ENCODE data around the gene ACADS. TPM values are rescaled to one million over a fixed set of nuclear protein-coding genes. Genes with fewer than 3 reads are reported as not detected.

ACADS gene
- total RNA-seq, 3 donors from 2014 or later (not counting 1 experiment from before 2014, with no cell fraction given): 14.9 to 18.6 (median 15.5) TPM

DNA sequence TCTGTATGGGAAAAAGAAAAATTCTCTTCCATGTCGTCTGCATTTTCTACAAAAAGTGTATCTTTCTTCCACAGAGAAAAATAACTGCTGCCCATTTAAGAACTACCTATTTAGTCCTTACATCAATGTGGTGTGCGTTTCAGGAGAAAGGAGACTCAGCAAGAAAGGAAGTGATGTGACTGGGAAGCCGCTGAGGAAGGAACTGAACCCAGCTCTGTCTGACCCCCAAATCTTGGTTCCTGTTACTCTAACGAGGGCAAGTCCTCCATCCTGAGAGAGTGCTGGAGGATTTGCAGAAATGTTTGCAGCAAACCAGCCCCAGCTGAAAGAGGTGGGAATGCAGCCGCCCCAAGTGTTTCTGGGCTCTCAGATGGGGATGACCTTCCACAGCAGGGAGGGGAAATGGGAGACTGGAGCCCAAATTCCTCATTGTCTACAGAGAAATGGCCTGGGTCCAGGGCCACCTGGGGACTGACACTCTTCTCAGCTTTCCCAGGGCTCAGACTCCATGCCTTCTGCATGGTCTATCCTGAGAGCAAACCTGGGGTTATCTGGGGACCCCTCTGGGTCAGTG is 45.4 kb upstream of the ACADS start:
- DNase-seq (no peak), ATAC-seq (no peak)
- Mint-ChIP-seq H3K27me3 (ENCODE audit: low read depth in 2 of 2) (no peaks in the 10 kb centered on the region), H3K4me3 (no peak overlapping the region), H3K4me1 (no peaks in the 10 kb centered on the region), H3K9me3 (no peaks in the 10 kb centered on the region), H3K36me3 (no peaks in the 10 kb centered on the region), H3K27ac (no peak overlapping the region)
- Histone ChIP-seq H3K27me3 (ENCODE audit: control insufficient read depth, insufficient read depth, low read length) (no peaks in the 10 kb centered on the region), H3K36me3 (ENCODE audit: control insufficient read depth, insufficient read depth, low read length) (no peaks in the 10 kb centered on the region), H3K9me3 (ENCODE audit: control insufficient read depth, insufficient read depth, low read length) (no peaks in the 10 kb centered on the region), H3K4me1 (ENCODE audit: control insufficient read depth, insufficient read depth, low read length) (peaks cover 26% of the 10 kb centered on the region), H3K4me3 (ENCODE audit: low read length) (no peak overlapping the region), H3K27ac (ENCODE audit: low read length) (no peak overlapping the region)
- WGBS (ENCODE audit: insufficient coverage): 31% methylated on average over 4 of the region's 5 CpGs
- intact Hi-C loops (cut with micrococcal nuclease): no loop called here
- TF ChIP-seq CTCF (IDR thresholded peaks at IDR 0.05): no peak

- 67% methylated on average over 8 of the region's 8 CpGs for WGBS (ENCODE audit: insufficient coverage)
- H3K27ac Mint-ChIP-seq: peak overlapping the region in 1 of 2 donors; percentile 90
- Histone ChIP-seq H3K27me3 (ENCODE audit: control insufficient read depth, insufficient read depth, low read length) (no peaks in the 10 kb centered on the region), H3K4me3 (ENCODE audit: low read length) (no peak overlapping the region), H3K36me3 (ENCODE audit: control insufficient read depth, insufficient read depth, low read length) (no peaks in the 10 kb centered on the region), H3K9me3 (ENCODE audit: control insufficient read depth, insufficient read depth, low read length) (no peaks in the 10 kb centered on the region), H3K27ac (ENCODE audit: low read length) (peak overlapping the region; percentile 60), H3K4me1 (ENCODE audit: control insufficient read depth, insufficient read depth, low read length) (peaks cover 41% of the 10 kb centered on the region)
- H3K27me3 Mint-ChIP-seq (ENCODE audit: low read depth in 2 of 2): no peaks in the 10 kb centered on the region
- no peaks in the 10 kb centered on the region for H3K36me3 Mint-ChIP-seq
- H3K4me3 Mint-ChIP-seq: peak overlapping the region; percentile 57
- peak in 1 of 2 donors; percentile 16 for DNase-seq
- intact Hi-C loops (cut with micrococcal nuclease): no loop called here
- ATAC-seq: no peak
- no peaks in the 10 kb centered on the region for H3K9me3 Mint-ChIP-seq
- peaks cover 19 to 26% of the 10 kb centered on the region in 2 donors for H3K4me1 Mint-ChIP-seq
- no peak for TF ChIP-seq CTCF (IDR thresholded peaks at IDR 0.05)
Measured at GRCh38 chr12:120684523-120684932, 41.1 kb upstream of the ACADS start.

DNA sequence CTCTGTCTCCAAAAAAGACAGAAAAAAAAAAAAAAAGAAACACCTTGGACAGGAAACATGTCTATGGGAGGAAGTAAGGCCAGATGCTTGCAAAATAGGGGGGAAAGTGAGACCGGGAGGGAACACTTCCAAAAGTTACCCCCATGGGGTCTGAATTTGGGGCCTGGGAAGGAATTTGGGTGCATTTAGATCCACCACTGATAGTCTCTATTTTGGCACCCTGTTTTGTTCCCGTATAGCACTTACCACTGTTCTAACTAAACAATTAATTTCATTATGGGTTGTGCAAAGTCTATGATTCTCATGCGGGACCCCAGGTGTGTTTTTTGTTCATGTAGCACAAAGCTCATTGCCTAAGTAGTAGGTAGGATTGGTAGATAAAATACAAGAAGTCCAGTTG is 40.1 kb upstream of the ACADS start:
- WGBS (ENCODE audit: insufficient coverage): 38% methylated on average over 1 of the region's 3 CpGs
- peak overlapping the region; percentile 90 for H3K27ac Mint-ChIP-seq
- no peaks in the 10 kb centered on the region for H3K36me3 Mint-ChIP-seq
- intact Hi-C loops (cut with micrococcal nuclease): loop anchor here (5.0 kb wide), 1 partner anchor 1542 kb away; the partner anchor contains the start of gene DIABLO
- DNase-seq (no peak), ATAC-seq (no peak)
- H3K36me3 ChIP-seq (ENCODE audit: control insufficient read depth, insufficient read depth, low read length): no peaks in the 10 kb centered on the region
- H3K4me1 Mint-ChIP-seq: peaks cover 23 to 34% of the 10 kb centered on the region in 2 donors
- H3K9me3 Mint-ChIP-seq: no peaks in the 10 kb centered on the region
- no peaks in the 10 kb centered on the region for H3K27me3 ChIP-seq (ENCODE audit: control insufficient read depth, insufficient read depth, low read length)
- peaks cover 38% of the 10 kb centered on the region for H3K4me1 ChIP-seq (ENCODE audit: control insufficient read depth, insufficient read depth, low read length)
- H3K4me3 Mint-ChIP-seq: peak overlapping the region; percentile 93
- H3K4me3 ChIP-seq (ENCODE audit: low read length): no peak overlapping the region
- no peak for TF ChIP-seq CTCF (IDR thresholded peaks at IDR 0.05)
- no peaks in the 10 kb centered on the region for H3K9me3 ChIP-seq (ENCODE audit: control insufficient read depth, insufficient read depth, low read length)
- H3K27ac ChIP-seq (ENCODE audit: low read length): peak overlapping the region; percentile 29
- H3K27me3 Mint-ChIP-seq (ENCODE audit: low read depth in 2 of 2): no peaks in the 10 kb centered on the region

Measured in natural killer cell (primary cell).